Measurements from ENCODE around the gene GDF10. TPM values are rescaled to one million over a fixed set of nuclear protein-coding genes. Genes with fewer than 3 reads are reported as not detected.

Gene GDF10
- total RNA-seq, 1 experiment from 2014 or later = not detected

- H3K4me1 Mint-ChIP-seq (ENCODE audit: low read depth, unreplicated experiment) = no peaks in the 10 kb centered on the region
- no peaks in the 10 kb centered on the region for H3K36me3 Mint-ChIP-seq (ENCODE audit: insufficient read depth, unreplicated experiment)
- intact Hi-C loops (cut with micrococcal nuclease; ENCODE audit: unreplicated experiment) = no loop called here
- no peaks in the 10 kb centered on the region for H3K9me3 Mint-ChIP-seq (ENCODE audit: low read depth, unreplicated experiment)
- H3K4me3 Mint-ChIP-seq (ENCODE audit: low read depth, unreplicated experiment) = no peak overlapping the region
- CTCF ChIA-PET = no interaction called here
- DNase-seq = no peak
- TF ChIP-seq, protein P1, sequence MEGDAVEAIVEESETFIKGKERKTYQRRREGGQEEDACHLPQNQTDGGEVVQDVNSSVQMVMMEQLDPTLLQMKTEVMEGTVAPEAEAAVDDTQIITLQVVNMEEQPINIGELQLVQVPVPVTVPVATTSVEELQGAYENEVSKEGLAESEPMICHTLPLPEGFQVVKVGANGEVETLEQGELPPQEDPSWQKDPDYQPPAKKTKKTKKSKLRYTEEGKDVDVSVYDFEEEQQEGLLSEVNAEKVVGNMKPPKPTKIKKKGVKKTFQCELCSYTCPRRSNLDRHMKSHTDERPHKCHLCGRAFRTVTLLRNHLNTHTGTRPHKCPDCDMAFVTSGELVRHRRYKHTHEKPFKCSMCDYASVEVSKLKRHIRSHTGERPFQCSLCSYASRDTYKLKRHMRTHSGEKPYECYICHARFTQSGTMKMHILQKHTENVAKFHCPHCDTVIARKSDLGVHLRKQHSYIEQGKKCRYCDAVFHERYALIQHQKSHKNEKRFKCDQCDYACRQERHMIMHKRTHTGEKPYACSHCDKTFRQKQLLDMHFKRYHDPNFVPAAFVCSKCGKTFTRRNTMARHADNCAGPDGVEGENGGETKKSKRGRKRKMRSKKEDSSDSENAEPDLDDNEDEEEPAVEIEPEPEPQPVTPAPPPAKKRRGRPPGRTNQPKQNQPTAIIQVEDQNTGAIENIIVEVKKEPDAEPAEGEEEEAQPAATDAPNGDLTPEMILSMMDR (IDR thresholded peaks at IDR 0.05; ENCODE audit: unreplicated experiment) = no peak
- no peak overlapping the region for H3K27ac Mint-ChIP-seq (ENCODE audit: unreplicated experiment)
- BruUV-seq (replicated peaks) = no TSS peak
- H3K27me3 Mint-ChIP-seq (ENCODE audit: unreplicated experiment) = peaks cover 83% of the 10 kb centered on the region
These were observed 42.4 kb upstream of the GDF10 start for GRCh38 chr10:47257396-47258120.

GRCh38 chr10:47258921-47259320, 41.1 kb upstream of the GDF10 start:
- TF ChIP-seq, protein P1 (IDR thresholded peaks at IDR 0.05; ENCODE audit: unreplicated experiment) = no peak
- DNase-seq = no peak
- no TSS peak for BruUV-seq (replicated peaks)
- H3K27me3 Mint-ChIP-seq (ENCODE audit: unreplicated experiment) = peaks cover 80% of the 10 kb centered on the region
- no peak overlapping the region for H3K4me3 Mint-ChIP-seq (ENCODE audit: low read depth, unreplicated experiment)
- intact Hi-C loops (cut with micrococcal nuclease; ENCODE audit: unreplicated experiment) = no loop called here
- no peaks in the 10 kb centered on the region for H3K36me3 Mint-ChIP-seq (ENCODE audit: insufficient read depth, unreplicated experiment)
- CTCF ChIA-PET = no interaction called here
- peaks cover 5% of the 10 kb centered on the region for H3K9me3 Mint-ChIP-seq (ENCODE audit: low read depth, unreplicated experiment)
- H3K4me1 Mint-ChIP-seq (ENCODE audit: low read depth, unreplicated experiment) = no peaks in the 10 kb centered on the region
- no peak overlapping the region for H3K27ac Mint-ChIP-seq (ENCODE audit: unreplicated experiment)

DNA sequence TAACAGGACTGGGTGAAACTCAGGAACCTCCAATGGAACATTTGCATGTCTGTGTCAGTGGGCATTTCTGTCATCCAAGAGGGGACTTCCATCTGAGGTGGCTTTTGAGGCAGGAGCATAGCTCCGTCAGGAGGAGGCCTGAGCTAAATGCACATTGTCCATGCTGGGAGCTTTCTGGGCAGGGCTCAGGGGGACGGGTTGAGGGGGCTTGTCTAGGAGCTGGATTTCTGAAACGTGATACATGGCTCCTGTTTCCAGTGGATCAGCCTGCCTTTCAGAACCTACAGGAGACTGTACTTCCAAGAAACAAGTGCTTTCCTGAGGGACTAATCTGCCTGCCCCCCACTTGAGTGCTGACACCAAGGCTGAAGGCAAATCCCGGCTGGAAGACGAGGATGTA, 40.5 kb upstream of the GDF10 start:
- TF ChIP-seq, protein P1 (IDR thresholded peaks at IDR 0.05; ENCODE audit: unreplicated experiment) = no peak
- H3K36me3 Mint-ChIP-seq (ENCODE audit: insufficient read depth, unreplicated experiment) = no peaks in the 10 kb centered on the region
- BruUV-seq (replicated peaks) = no TSS peak
- H3K9me3 Mint-ChIP-seq (ENCODE audit: low read depth, unreplicated experiment) = peaks cover 5% of the 10 kb centered on the region
- H3K27ac Mint-ChIP-seq (ENCODE audit: unreplicated experiment) = no peak overlapping the region
- no peak overlapping the region for H3K4me3 Mint-ChIP-seq (ENCODE audit: low read depth, unreplicated experiment)
- CTCF ChIA-PET = interaction anchor here (0.7 kb wide), 1 partner anchor 187 kb away, joined by 4 read pairs; no protein-coding TSS in a partner anchor
- no peaks in the 10 kb centered on the region for H3K4me1 Mint-ChIP-seq (ENCODE audit: low read depth, unreplicated experiment)
- no peak for DNase-seq
- peaks cover 80% of the 10 kb centered on the region for H3K27me3 Mint-ChIP-seq (ENCODE audit: unreplicated experiment)
- intact Hi-C loops (cut with micrococcal nuclease; ENCODE audit: unreplicated experiment) = no loop called here

- no TSS peak for BruUV-seq (replicated peaks)
- no peak overlapping the region for H3K4me3 Mint-ChIP-seq (ENCODE audit: low read depth, unreplicated experiment)
- no peaks in the 10 kb centered on the region for H3K36me3 Mint-ChIP-seq (ENCODE audit: insufficient read depth, unreplicated experiment)
- H3K4me1 Mint-ChIP-seq (ENCODE audit: low read depth, unreplicated experiment) = no peaks in the 10 kb centered on the region
- DNase-seq = no peak
- CTCF ChIA-PET = no interaction called here
- peaks cover 5% of the 10 kb centered on the region for H3K9me3 Mint-ChIP-seq (ENCODE audit: low read depth, unreplicated experiment)
- no peak overlapping the region for H3K27ac Mint-ChIP-seq (ENCODE audit: unreplicated experiment)
- intact Hi-C loops (cut with micrococcal nuclease; ENCODE audit: unreplicated experiment) = no loop called here
- TF ChIP-seq, protein P1 (IDR thresholded peaks at IDR 0.05; ENCODE audit: unreplicated experiment) = no peak
- H3K27me3 Mint-ChIP-seq (ENCODE audit: unreplicated experiment) = peaks cover 73% of the 10 kb centered on the region
These were observed 39.4 kb upstream of the GDF10 start for GRCh38 chr10:47260505-47261111.

All from Calu3 (cell line).